ENCODE measurements around the gene PKN1.

PKN1 gene

DNA sequence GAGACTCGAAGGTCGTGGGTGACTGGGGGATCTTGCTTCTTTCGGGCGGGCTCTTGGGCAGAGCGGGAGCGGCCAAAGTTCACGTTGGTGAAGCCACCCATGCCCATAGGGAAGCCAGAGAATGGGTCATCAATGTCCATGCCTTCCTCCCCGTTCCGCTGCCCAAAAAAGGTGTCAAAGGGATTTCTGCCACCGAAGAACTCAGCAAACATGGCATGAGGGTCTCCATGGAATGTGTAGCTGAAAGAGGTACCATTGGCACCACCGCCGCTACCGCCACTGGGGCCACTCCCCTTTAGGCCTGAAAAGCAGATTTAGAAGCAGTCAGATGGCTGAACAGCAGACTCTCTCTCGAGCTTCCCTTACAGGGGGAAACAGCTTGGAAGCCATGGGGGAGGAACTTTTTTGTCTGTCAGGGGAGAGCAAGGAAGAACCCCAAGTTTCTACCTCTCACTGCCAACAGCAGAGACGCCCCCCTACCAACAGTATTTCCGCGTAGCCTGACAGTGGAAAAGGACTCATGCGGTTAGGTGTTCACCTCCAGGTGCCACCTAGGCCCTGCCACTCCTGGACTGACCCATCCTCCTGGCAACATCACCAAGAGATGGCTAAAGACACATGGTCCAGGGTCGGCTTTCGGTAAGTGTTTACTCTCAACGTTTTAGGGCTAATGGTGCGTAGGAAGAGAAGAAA is 83.8 kb downstream of the PKN1 start:
- peak in 1 of 3 donors; percentile 17 for DNase-seq

GRCh38 chr19:14517446-14517839 is 84.3 kb downstream of the PKN1 start:
- DNase-seq, result peak; percentile 39 to 50 (median 40)

DNA sequence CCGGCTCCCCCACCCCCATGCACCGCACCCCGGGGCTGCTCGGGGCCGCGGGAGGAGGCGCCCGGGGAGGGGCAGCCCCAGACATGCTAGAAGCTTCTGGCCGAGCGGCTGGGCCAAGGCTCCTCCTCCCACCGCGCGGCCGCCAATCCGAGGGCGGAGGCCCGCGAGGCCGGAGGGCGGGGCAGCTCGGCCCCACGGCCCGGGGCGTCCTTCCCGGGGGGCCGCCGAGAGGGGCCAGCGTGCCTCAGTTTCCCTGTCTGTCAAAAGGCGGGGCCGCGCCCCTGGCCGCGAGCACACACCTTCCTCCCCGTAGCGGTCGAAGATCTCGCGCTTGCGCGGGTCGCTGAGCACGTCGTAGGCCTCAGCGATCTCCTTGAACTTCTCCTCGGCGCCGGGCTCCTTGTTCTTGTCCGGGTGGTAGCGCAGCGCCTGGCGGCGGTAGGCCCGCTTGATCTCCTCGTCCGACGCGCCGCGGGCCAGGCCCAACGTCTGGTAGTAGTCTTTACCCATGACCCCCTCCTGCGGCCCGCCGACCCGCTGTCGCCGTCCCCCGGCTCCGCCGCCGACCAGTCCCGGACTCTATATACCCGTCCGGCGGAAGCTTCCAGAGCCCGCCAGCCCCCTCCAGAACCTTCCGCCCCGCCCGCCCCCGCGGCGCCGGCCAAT is 84.9 kb downstream of the PKN1 start, which contains the start of gene DNAJB1:
TSS of gene DNAJB1 (minus strand) at position 558 of the 666 bp plus-strand sequence. CDS start at position 510, 48 bp downstream.
- DNase-seq, result peak; percentile 86 to 95 (median 91)

DNA sequence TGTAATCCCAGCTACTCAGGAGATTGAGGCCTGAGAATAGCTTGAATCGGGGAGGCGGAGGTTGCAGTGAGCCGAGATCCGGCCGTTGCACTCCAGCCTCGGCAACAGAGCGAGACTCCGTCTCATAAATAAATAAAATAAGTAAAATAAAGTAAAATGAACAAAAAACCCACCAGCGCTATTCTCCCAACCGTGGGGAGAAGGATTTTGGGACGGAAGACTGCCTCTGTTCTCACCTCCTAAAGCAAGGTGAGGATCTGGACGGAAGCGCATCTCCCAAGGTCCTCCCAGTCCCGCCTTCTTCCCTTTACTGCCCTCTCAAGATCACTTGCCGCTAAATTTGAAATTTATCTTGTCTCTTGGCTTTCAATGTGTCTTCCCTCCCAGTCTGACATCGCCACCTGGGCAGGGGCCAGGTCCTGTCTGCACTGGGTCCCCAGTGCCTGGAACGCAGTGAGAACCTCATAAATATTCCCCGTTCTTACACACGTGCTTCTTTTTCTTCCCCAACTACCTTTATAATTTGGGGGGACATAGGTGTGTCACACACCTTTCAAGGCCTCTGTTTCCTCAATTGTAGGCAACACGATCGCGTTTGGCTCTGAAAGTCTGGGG is 86.2 kb downstream of the PKN1 start:
- no peak for DNase-seq

DNA sequence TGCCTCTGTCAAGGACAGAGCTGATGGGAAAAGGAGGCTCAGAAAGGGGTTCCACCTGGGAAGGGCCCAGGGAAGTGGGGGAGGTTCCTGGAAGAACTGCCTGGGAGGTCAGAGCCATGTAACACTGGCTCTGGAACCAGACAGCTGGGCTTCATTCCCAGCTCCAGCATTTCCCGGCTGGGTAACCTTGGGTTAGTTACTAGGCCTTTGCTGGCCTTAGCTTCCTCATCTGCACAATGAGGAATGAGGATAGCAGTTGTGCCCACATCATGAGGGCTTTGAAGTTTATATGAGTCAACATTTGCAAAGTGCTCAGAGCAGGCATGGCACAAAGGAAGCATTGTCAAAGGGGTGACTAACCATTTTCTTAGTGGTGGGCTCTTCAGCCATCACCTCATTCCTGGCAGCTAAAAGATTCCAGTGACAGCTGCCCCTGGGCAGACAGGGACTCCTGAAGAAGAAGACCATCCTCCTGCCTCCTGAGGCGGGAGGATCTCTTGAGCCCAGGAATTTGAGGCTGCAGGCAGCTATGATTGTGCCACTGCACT is 86.8 kb downstream of the PKN1 start:
- peak; percentile 78 to 92 (median 78) for DNase-seq

GRCh38 chr19:14520543-14520942 is 87.4 kb downstream of the PKN1 start:
- DNase-seq, result no peak

All from suppressor macrophage treated with lipopolysaccharide for 1 hour (primary cell).